Spleen (tissue), 11 donors: ENCODE measurements around the gene PDCD1. TPM values are rescaled to one million over a fixed set of nuclear protein-coding genes. Genes with fewer than 3 reads are reported as not detected.

Source experiments
- DNase-seq: peaks from one replicate; pipeline ENCODE4 v3.0.0-alpha.2; 2020
- H3K27ac ChIP-seq, 8 donors: fragments of 200-600 bp; sonication (generic) in 7 of 8; 1 replicate in 4 of 8; 2 replicates in 4 of 8; pipeline versions ENCODE4 v1.5.0 to v1.8.0; 2016 to 2021; ENCODE audit warnings: inconsistent platforms in 4 of 8, mild to moderate bottlenecking in 4 of 8, moderate library complexity in 1 of 8
- H3K27me3 ChIP-seq, 7 donors: fragments of 200-600 bp; sonication (generic) in 6 of 7; replicated peaks in 1 of 7; 1 replicate in 4 of 7; 2 replicates in 3 of 7; pipeline versions ENCODE4 v1.5.0 to v1.8.0; 2016 to 2021; ENCODE audit warnings: inconsistent platforms in 3 of 7, mild to moderate bottlenecking in 1 of 7
- H3K36me3 ChIP-seq, 6 donors: fragments of 200-600 bp; sonication (generic) in 5 of 6; 1 replicate in 4 of 6; 2 replicates in 2 of 6; pipeline versions ENCODE4 v1.5.0 to v1.8.0; 2016 to 2021; ENCODE audit warnings: inconsistent platforms in 2 of 6
- H3K4me1 ChIP-seq, 6 donors: fragments of 200-600 bp; sonication (generic) in 5 of 6; 1 replicate in 3 of 6; 2 replicates in 3 of 6; pipeline versions ENCODE4 v1.5.0 to v1.8.0; 2016 to 2021; ENCODE audit warnings: inconsistent platforms in 3 of 6
- H3K4me3 ChIP-seq, 8 donors: fragments of 200-600 bp; sonication (generic) in 7 of 8; 1 replicate in 4 of 8; 2 replicates in 4 of 8; pipeline versions ENCODE4 v1.5.0 to v1.8.0; 2016 to 2021; ENCODE audit warnings: inconsistent platforms in 4 of 8, mild to moderate bottlenecking in 4 of 8, moderate library complexity in 2 of 8
- H3K9me3 ChIP-seq, 8 donors: fragments of 200-600 bp; sonication (generic) in 7 of 8; 1 replicate in 4 of 8; 2 replicates in 4 of 8; pipeline versions ENCODE4 v1.5.0 to v1.8.0; 2016 to 2021; ENCODE audit warnings: inconsistent platforms in 4 of 8
- POLR2A ChIP-seq, 3 donors: fragments of 450-650 bp; IDR thresholded peaks; one replicate each; pipeline ENCODE4 v1.5.1; 2017; ENCODE audit warnings: antibody characterized with exemption in 3 of 3, mild to moderate bottlenecking in 1 of 3
- POLR2AphosphoS5 ChIP-seq, 3 donors: sonication (generic); formaldehyde crosslinking; IDR thresholded peaks; one replicate each; pipeline ENCODE4 v1.5.1; 2017; ENCODE audit warnings: antibody characterized with exemption in 3 of 3
- WGBS, 5 donors: extraction: QIAGEN DNeasy Blood & Tissue Kit in 3 of 5; methylation state at CpG; one replicate each; pipeline versions ENCODE4 v1.1.5 to v1.1.7; 2013 to 2018; 5-methylcytosine and 5-hydroxymethylcytosine counted together
- intact Hi-C: fragments of 100-400 bp; cut with DNase I; formaldehyde crosslinking; loops from one replicate; pipeline ENCODE4 v1.15.0; 2023; ENCODE audit warnings: low total_unique reads
- polyA plus RNA-seq, 3 donors: library from polyadenylated mRNA; stranded (reverse); fragments of 200-250 nt; gene quantifications; one replicate each; pipeline ENCODE4 v1.2.1, GENCODE V29; 2013
- total RNA-seq, 7 donors: library from RNA; depleted of rRNA in 3 of 7; stranded (reverse); fragments of >200 nt in 3 of 7; fragmentation: NEBNext Ultra II Directional in 4 of 7; extraction: Animal tissue kit (Norgen Biotek cat#: 25700) in 4 of 7; gene quantifications; one replicate each; pipeline versions ENCODE4 v1.1.0 to v1.2.1, GENCODE V29; 2016 to 2021
- TF ChIP-seq, protein P1 (sequence below), 11 experiments: fragments of 200-600 bp in 7 of 11; fragments of 450-650 bp in 4 of 11; sonication (generic) in 4 of 11; IDR thresholded peaks in 8 of 11; conservative IDR thresholded peaks in 3 of 11; 1 replicate in 7 of 11; 2 replicates in 4 of 11; pipeline versions ENCODE4 v1.4.0 to v1.8.0; 2016 to 2021; ENCODE audit warnings: antibody characterized with exemption in 11 of 11, inconsistent platforms in 4 of 11, mild to moderate bottlenecking in 1 of 11
- donor health status: healthy with polysubstance abuse.
- donor health status: DM: no; HTN: no; CAD: no; lungs with moderate emphysema.
- donor health status: DM: no; HTN: no; CAD: no.
- donor health status: Bipolar disorder and iron deficiency.
- donor health status: healthy.
- donor health status: DM: no; HTN: no; CAD: no.
- donor health status: DM: yes; HTN: yes; CAD: no.

The PDCD1 gene
- total and polyA plus RNA-seq, 10 donors = 2.7 to 7.9 (median 5.3) TPM

DNA sequence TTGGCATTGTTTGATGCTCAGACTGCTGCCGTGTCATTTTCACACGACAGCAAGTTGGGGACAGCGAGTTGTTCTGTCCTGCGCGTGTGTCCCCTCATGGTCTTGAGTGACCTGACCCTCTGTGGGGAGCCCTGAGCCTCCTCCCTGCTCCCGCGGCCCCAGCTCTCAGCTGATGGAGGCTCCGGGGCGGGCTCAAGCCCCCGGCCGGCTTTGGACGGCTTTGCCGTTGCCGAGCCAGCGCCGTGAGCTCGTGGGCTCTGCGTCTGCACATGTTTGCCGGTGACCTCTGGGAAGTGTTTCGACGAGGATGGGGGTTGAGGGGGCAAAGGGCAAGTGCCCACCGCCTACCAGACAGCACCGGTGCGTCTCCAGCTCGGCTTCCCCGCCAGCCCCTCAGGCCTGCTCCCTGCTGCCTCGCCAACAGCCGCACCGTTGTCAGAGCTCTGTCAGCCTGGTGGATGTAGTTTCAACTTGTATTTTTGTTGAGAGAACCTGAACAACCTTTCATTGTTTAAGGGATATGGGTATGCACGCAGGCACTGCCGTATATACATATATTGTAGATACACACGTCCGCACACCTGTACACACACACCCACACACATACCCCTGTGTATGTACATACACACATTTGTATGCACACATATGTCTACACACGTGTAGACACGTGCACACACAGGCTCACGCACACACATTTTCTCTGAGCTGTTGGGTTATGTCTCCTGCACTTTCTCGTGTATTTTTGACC is 13.7 kb downstream of the PDCD1 start:
- DNase-seq = peak; percentile 71

GRCh38 chr2:241844066-241844728 is 14.5 kb downstream of the PDCD1 start:
- H3K27me3 ChIP-seq = peaks cover 0 to 24% (median 0%) of the 10 kb centered on the region in 7 donors
- WGBS, 5 donors = 4 to 9% (median 7%) methylated on average over 30 to 65 of the region's 65 CpGs
- no peaks in the 10 kb centered on the region for H3K9me3 ChIP-seq
- peaks cover 13 to 36% (median 26%) of the 10 kb centered on the region in 6 donors for H3K4me1 ChIP-seq
- intact Hi-C loops = no loop called here
- H3K4me3 ChIP-seq = peak overlapping the region in 7 of 8 donors; percentile 22 to 68 (median 26)
- H3K27ac ChIP-seq = peak overlapping the region in 7 of 8 donors; percentile 25 to 82 (median 68)
- TF ChIP-seq POLR2AphosphoS5 (IDR thresholded peaks at IDR 0.05) (peak; percentile 46 to 73 (median 72)), POLR2A (IDR thresholded peaks at IDR 0.05) (no peak)
- TF ChIP-seq, protein P1, sequence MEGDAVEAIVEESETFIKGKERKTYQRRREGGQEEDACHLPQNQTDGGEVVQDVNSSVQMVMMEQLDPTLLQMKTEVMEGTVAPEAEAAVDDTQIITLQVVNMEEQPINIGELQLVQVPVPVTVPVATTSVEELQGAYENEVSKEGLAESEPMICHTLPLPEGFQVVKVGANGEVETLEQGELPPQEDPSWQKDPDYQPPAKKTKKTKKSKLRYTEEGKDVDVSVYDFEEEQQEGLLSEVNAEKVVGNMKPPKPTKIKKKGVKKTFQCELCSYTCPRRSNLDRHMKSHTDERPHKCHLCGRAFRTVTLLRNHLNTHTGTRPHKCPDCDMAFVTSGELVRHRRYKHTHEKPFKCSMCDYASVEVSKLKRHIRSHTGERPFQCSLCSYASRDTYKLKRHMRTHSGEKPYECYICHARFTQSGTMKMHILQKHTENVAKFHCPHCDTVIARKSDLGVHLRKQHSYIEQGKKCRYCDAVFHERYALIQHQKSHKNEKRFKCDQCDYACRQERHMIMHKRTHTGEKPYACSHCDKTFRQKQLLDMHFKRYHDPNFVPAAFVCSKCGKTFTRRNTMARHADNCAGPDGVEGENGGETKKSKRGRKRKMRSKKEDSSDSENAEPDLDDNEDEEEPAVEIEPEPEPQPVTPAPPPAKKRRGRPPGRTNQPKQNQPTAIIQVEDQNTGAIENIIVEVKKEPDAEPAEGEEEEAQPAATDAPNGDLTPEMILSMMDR (IDR thresholded peaks at IDR 0.05 in 8 of 11, conservative IDR thresholded peaks at IDR 0.05 in 3 of 11) = peak in 3 of 11 experiments; percentile 12 to 20 (median 17)
- H3K36me3 ChIP-seq = no peaks in the 10 kb centered on the region
- DNase-seq = peak; percentile 90

More for the DNA sequence above, 13.7 kb downstream of the PDCD1 start:
- 85 to 91% (median 88%) methylated on average over 35 to 37 of the region's 37 CpGs for WGBS, 5 donors
- intact Hi-C loops = no loop called here
- Histone ChIP-seq H3K4me3 (peak overlapping the region in 5 of 8 donors; percentile 23 to 68 (median 40)), H3K27ac (peak overlapping the region in 3 of 8 donors; percentile 68 to 82 (median 81)), H3K4me1 (peaks cover 13 to 36% (median 26%) of the 10 kb centered on the region in 6 donors), H3K36me3 (no peaks in the 10 kb centered on the region), H3K9me3 (no peaks in the 10 kb centered on the region), H3K27me3 (peaks cover 0 to 31% (median 0%) of the 10 kb centered on the region in 7 donors)
- no peak for TF ChIP-seq POLR2AphosphoS5 (IDR thresholded peaks at IDR 0.05)
- TF ChIP-seq, protein P1 (IDR thresholded peaks at IDR 0.05 in 8 of 11, conservative IDR thresholded peaks at IDR 0.05 in 3 of 11) = no peak
- no peak for TF ChIP-seq POLR2A (IDR thresholded peaks at IDR 0.05)

DNA sequence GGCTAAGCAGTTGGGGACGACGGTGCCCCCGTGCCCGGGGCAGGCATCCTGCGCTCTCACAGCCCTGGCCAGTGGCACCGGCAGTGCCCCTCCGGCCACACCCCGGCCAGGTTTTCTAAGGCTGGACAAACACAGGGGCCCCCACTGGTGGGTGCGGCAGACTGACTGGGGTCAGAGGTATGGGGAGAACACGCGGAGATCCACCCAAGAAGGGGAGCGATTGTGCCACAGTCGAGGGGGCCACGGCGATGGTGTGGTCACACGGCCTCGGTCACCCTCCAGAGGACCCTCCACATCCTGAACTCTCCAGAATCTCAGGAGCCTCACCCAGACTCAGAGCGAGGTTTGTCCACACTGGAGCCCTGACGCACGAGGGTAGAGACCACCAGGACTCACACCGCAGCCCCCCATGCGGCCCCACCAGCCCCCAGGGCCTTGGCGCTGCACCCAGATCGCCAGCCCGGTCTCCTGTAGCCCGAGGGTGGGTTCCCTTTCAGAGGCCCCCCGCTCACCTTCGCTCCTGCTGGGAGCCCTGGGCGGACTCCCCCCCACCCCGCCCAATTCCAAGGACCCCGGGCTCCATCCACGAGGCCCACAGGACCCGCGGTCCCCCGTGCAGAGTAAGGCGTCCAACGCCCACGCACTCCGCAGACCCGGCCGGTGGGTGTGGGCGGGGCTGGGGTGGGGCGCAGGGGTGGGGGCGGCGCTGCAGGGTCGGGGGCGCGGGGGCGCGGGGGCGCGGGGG is 15.2 kb downstream of the PDCD1 start:
- 35 to 67% (median 54%) methylated on average over 13 to 52 of the region's 52 CpGs for whole genome bisulfite sequencing, 5 donors
- H3K9me3 ChIP-seq = no peaks in the 10 kb centered on the region
- H3K4me3 ChIP-seq = peak overlapping the region in 7 of 8 donors; percentile 13 to 68 (median 28)
- intact Hi-C loops = no loop called here
- H3K27me3 ChIP-seq = peaks cover 0 to 21% (median 0%) of the 10 kb centered on the region in 7 donors
- H3K4me1 ChIP-seq = peaks cover 13 to 36% (median 26%) of the 10 kb centered on the region in 6 donors
- no peaks in the 10 kb centered on the region for H3K36me3 ChIP-seq
- TF ChIP-seq, protein P1 (IDR thresholded peaks at IDR 0.05 in 8 of 11, conservative IDR thresholded peaks at IDR 0.05 in 3 of 11) = no peak
- TF ChIP-seq POLR2A (IDR thresholded peaks at IDR 0.05) (no peak), POLR2AphosphoS5 (IDR thresholded peaks at IDR 0.05) (no peak)
- H3K27ac ChIP-seq = peak overlapping the region in 7 of 8 donors; percentile 39 to 82 (median 68)
- DNase-seq = peak; percentile 77
